ENCODE results near the gene THSD7B.

The THSD7B gene

DNA sequence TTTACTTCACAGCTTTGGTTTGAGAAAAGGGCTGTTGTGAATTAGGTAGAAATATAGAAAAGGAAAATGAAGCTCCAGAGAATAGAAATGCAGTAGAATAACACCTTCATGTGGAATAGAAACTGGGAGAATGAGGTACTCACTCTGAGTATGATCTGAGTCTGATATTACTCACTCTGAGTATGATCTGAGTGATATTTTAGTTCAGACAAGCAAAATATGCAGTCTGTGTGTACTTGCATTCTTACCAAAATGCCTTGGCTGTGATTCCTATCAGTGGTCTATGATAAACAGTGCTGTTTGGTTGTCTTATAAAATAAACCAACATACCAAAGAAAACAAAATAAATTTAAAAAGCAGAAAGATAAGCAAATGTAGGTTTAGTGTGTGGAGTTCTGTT, 487.6 kb downstream of the THSD7B start:
- TF ChIP-seq, protein P1, sequence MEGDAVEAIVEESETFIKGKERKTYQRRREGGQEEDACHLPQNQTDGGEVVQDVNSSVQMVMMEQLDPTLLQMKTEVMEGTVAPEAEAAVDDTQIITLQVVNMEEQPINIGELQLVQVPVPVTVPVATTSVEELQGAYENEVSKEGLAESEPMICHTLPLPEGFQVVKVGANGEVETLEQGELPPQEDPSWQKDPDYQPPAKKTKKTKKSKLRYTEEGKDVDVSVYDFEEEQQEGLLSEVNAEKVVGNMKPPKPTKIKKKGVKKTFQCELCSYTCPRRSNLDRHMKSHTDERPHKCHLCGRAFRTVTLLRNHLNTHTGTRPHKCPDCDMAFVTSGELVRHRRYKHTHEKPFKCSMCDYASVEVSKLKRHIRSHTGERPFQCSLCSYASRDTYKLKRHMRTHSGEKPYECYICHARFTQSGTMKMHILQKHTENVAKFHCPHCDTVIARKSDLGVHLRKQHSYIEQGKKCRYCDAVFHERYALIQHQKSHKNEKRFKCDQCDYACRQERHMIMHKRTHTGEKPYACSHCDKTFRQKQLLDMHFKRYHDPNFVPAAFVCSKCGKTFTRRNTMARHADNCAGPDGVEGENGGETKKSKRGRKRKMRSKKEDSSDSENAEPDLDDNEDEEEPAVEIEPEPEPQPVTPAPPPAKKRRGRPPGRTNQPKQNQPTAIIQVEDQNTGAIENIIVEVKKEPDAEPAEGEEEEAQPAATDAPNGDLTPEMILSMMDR (IDR thresholded peaks at IDR 0.05; ENCODE audit: borderline replicate concordance, control extremely low read depth, extremely low read depth, insufficient read depth, missing control alignments), result no peak
- in situ Hi-C loops (cut with MboI; ENCODE audit: low sequenced_read_pairs, unreplicated experiment), result no loop called here
- DNase-seq (ENCODE audit: low spot score), result no peak

DNA sequence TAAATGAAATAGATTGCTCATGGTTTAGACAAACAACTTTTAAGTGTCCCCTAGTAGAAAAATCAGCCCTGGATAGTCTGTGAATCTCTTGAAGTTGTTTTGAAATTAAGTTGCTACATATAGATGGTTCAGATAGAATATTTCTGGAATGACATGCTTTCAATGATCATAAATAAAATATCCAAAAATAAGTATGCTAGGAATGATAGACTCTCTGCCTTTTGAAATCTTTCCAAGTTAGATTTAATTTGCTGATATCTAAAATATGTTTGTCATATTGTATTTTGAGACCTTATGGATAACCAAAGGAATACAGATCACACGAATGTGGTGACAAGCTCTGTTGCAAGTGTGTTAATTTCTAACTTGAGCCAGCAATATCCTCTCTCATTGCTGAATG, 488.7 kb downstream of the THSD7B start:
- TF ChIP-seq, protein P1 (IDR thresholded peaks at IDR 0.05; ENCODE audit: borderline replicate concordance, control extremely low read depth, extremely low read depth, insufficient read depth, missing control alignments), result no peak
- in situ Hi-C loops (cut with MboI; ENCODE audit: low sequenced_read_pairs, unreplicated experiment), result no loop called here
- DNase-seq (ENCODE audit: low spot score), result no peak

DNA sequence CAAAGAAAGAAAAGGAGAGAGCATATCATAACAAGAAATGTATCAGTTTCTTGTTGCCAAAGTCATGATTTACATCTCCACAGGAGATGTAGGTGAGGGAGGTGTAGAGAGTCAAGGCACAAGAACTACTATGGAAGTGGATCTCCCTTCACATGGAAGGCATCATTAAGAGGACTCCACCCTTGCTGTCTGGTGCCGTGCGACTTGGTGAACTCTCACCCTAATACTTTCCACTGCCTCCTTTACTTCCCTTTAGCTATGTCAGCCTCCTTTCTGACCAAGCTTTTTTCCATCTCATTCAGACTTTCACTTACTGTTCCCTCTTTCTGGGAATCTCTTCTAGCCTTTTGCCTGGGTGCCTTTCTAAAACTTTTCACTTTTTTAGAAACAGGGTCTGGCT, 490.0 kb downstream of the THSD7B start:
- DNase-seq (ENCODE audit: low spot score), result no peak
- in situ Hi-C loops (cut with MboI; ENCODE audit: low sequenced_read_pairs, unreplicated experiment), result no loop called here
- TF ChIP-seq, protein P1 (IDR thresholded peaks at IDR 0.05; ENCODE audit: borderline replicate concordance, control extremely low read depth, extremely low read depth, insufficient read depth, missing control alignments), result no peak

DNA sequence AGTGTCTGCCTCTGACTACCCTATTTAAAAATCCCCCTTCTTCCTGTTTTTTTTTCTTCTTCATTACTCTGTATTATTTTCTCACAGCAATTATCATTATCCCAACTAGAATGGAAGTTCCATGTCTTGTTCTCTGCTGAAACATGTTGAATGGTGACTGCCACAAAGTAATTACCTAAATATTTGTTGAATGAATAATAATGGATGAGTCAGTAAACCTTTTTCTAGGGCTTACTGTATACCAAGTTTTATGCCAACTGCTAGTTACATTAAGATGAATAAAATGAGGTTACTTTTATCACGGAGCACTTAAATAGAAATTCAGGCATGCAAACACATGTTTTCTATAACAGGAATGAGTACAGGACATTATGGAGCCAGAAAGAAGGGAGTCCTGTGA, 490.6 kb downstream of the THSD7B start:
- TF ChIP-seq, protein P1 (IDR thresholded peaks at IDR 0.05; ENCODE audit: borderline replicate concordance, control extremely low read depth, extremely low read depth, insufficient read depth, missing control alignments), result no peak
- no peak for DNase-seq (ENCODE audit: low spot score)
- in situ Hi-C loops (cut with MboI; ENCODE audit: low sequenced_read_pairs, unreplicated experiment), result no loop called here

DNA sequence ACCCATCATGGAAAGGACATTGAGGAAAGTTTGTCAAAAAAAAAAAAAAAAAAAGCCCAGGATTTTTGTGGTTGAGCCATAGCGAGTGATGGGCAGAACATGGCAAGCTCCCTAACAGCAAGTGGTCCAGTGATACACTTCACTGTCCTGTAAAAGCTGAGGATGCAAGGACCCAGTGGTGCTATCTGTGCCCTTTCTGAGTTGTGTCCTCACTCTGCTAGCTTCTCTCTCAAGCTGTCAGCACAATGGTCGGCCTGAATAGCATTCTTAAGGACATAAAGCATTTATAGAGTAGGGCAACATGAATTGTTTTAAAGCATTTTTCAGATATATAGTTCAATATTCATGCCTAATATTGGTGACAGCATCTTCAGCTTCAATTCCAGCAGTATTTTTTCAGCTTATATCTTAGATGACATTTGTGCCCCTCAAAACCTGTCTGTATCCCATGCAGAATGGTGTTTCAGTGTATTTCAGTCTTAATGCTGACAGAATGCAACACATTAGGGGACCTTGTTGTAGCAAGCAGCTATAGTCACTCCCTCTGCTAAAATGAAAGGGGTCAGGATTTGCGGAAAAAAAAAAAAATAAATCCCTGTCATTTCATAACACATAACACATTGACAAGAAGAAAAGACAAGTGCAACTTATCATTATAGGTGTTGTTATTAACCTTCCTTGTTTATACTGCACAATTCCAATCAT, 496.7 kb downstream of the THSD7B start:
- DNase-seq (ENCODE audit: low spot score), result no peak
- in situ Hi-C loops (cut with MboI; ENCODE audit: low sequenced_read_pairs, unreplicated experiment), result no loop called here
- TF ChIP-seq, protein P1 (IDR thresholded peaks at IDR 0.05; ENCODE audit: borderline replicate concordance, control extremely low read depth, extremely low read depth, insufficient read depth, missing control alignments), result no peak

DNA sequence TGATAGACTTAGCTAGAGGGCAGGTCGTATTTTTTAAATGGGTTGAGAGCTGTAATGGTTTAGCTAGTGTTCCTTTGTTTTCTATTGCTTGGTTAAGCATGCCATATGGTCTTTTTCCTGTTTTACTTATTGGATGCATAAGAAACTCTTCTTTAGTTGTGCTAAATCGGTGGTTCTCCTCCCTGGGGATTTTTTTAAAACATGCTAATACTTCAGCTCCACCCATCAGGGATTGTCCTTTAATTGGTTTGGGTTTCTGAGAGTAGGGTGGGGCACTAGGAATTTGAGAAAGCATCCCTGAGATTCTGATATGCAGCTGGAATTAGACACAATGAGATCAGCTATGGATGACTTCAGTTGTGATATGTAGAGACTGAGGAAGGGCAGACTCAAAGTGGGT, 497.2 kb downstream of the THSD7B start:
- no peak for DNase-seq (ENCODE audit: low spot score)
- in situ Hi-C loops (cut with MboI; ENCODE audit: low sequenced_read_pairs, unreplicated experiment), result no loop called here
- TF ChIP-seq, protein P1 (IDR thresholded peaks at IDR 0.05; ENCODE audit: borderline replicate concordance, control extremely low read depth, extremely low read depth, insufficient read depth, missing control alignments), result no peak

Measured in GM13976 (cell line).